ENCODE results near the gene CLSTN3.

Gene CLSTN3

GRCh38 chr12:7129872-7130691 lies at the start of gene CLSTN3:
TSS of gene CLSTN3 (plus strand) at chr12:7130371. CDS start at chr12:7130649, 278 bp downstream.
- Histone ChIP-seq H3K4me1 (ENCODE audit: control insufficient read depth, insufficient read depth, low read length) (peaks cover 6% of the 10 kb centered on the region), H3K36me3 (ENCODE audit: control insufficient read depth, insufficient read depth, low read length) (no peaks in the 10 kb centered on the region), H3K9ac (ENCODE audit: low read length) (peak within 1 kb of the TSS; percentile 82), H3K27me3 (ENCODE audit: control insufficient read depth, insufficient read depth, low read length) (no peaks in the 10 kb centered on the region), H3K27ac (ENCODE audit: low read depth, low read length) (no peak within 1 kb of the TSS), H3K4me3 (ENCODE audit: low read length) (peak within 1 kb of the TSS; percentile 78)

GRCh38 chr12:7081037-7081436 lies 49.1 kb upstream of the CLSTN3 start:
- Histone ChIP-seq H3K27ac (ENCODE audit: low read depth, low read length) (no peak overlapping the region), H3K27me3 (ENCODE audit: control insufficient read depth, insufficient read depth, low read length) (no peaks in the 10 kb centered on the region), H3K9ac (ENCODE audit: low read length) (no peak overlapping the region)

GRCh38 chr12:7083125-7083524 lies 47.0 kb upstream of the CLSTN3 start:
- Histone ChIP-seq H3K27ac (ENCODE audit: low read depth, low read length) (no peak overlapping the region), H3K4me3 (ENCODE audit: low read length) (no peak overlapping the region), H3K4me1 (ENCODE audit: control insufficient read depth, insufficient read depth, low read length) (no peaks in the 10 kb centered on the region), H3K36me3 (ENCODE audit: control insufficient read depth, insufficient read depth, low read length) (peaks cover 18% of the 10 kb centered on the region), H3K27me3 (ENCODE audit: control insufficient read depth, insufficient read depth, low read length) (no peaks in the 10 kb centered on the region), H3K9ac (ENCODE audit: low read length) (no peak overlapping the region)

More at GRCh38 chr12:7081037-7081436, 49.1 kb upstream of the CLSTN3 start:
- no peak overlapping the region for H3K4me3 ChIP-seq (ENCODE audit: low read length)
- H3K4me1 ChIP-seq (ENCODE audit: control insufficient read depth, insufficient read depth, low read length), result no peaks in the 10 kb centered on the region
- peaks cover 15% of the 10 kb centered on the region for H3K36me3 ChIP-seq (ENCODE audit: control insufficient read depth, insufficient read depth, low read length)

- Histone ChIP-seq H3K9ac (ENCODE audit: low read length) (no peak overlapping the region), H3K36me3 (ENCODE audit: control insufficient read depth, insufficient read depth, low read length) (peaks cover 13% of the 10 kb centered on the region), H3K4me3 (ENCODE audit: low read length) (no peak overlapping the region), H3K27me3 (ENCODE audit: control insufficient read depth, insufficient read depth, low read length) (no peaks in the 10 kb centered on the region), H3K4me1 (ENCODE audit: control insufficient read depth, insufficient read depth, low read length) (peaks cover 11% of the 10 kb centered on the region), H3K27ac (ENCODE audit: low read depth, low read length) (no peak overlapping the region)
These were observed 40.8 kb upstream of the CLSTN3 start for GRCh38 chr12:7089196-7089871.

- H3K9ac ChIP-seq (ENCODE audit: low read length), result no peak overlapping the region
- H3K4me3 ChIP-seq (ENCODE audit: low read length), result peak overlapping the region; percentile 58
- no peaks in the 10 kb centered on the region for H3K27me3 ChIP-seq (ENCODE audit: control insufficient read depth, insufficient read depth, low read length)
- peaks cover 9% of the 10 kb centered on the region for H3K36me3 ChIP-seq (ENCODE audit: control insufficient read depth, insufficient read depth, low read length)
- H3K27ac ChIP-seq (ENCODE audit: low read depth, low read length), result peak overlapping the region; percentile 6
- H3K4me1 ChIP-seq (ENCODE audit: control insufficient read depth, insufficient read depth, low read length), result peaks cover 11% of the 10 kb centered on the region
These were observed 39.8 kb upstream of the CLSTN3 start for GRCh38 chr12:7090222-7090998.

GRCh38 chr12:7091171-7091570 lies 39.0 kb upstream of the CLSTN3 start:
- H3K27ac ChIP-seq (ENCODE audit: low read depth, low read length), result peak overlapping the region; percentile 62
- H3K4me3 ChIP-seq (ENCODE audit: low read length), result peak overlapping the region; percentile 58
- H3K27me3 ChIP-seq (ENCODE audit: control insufficient read depth, insufficient read depth, low read length), result no peaks in the 10 kb centered on the region
- H3K4me1 ChIP-seq (ENCODE audit: control insufficient read depth, insufficient read depth, low read length), result peaks cover 11% of the 10 kb centered on the region
- H3K9ac ChIP-seq (ENCODE audit: low read length), result no peak overlapping the region
- peaks cover 2% of the 10 kb centered on the region for H3K36me3 ChIP-seq (ENCODE audit: control insufficient read depth, insufficient read depth, low read length)

GRCh38 chr12:7091660-7092228 lies 38.4 kb upstream of the CLSTN3 start:
- Histone ChIP-seq H3K36me3 (ENCODE audit: control insufficient read depth, insufficient read depth, low read length) (no peaks in the 10 kb centered on the region), H3K27me3 (ENCODE audit: control insufficient read depth, insufficient read depth, low read length) (no peaks in the 10 kb centered on the region), H3K27ac (ENCODE audit: low read depth, low read length) (peak overlapping the region; percentile 62), H3K9ac (ENCODE audit: low read length) (peak overlapping the region; percentile 16), H3K4me1 (ENCODE audit: control insufficient read depth, insufficient read depth, low read length) (peaks cover 11% of the 10 kb centered on the region), H3K4me3 (ENCODE audit: low read length) (peak overlapping the region; percentile 58)

- Histone ChIP-seq H3K9ac (ENCODE audit: low read length) (peak within 1 kb of the TSS; percentile 16), H3K27me3 (ENCODE audit: control insufficient read depth, insufficient read depth, low read length) (no peaks in the 10 kb centered on the region), H3K36me3 (ENCODE audit: control insufficient read depth, insufficient read depth, low read length) (no peaks in the 10 kb centered on the region), H3K27ac (ENCODE audit: low read depth, low read length) (peak within 1 kb of the TSS; percentile 71), H3K4me3 (ENCODE audit: low read length) (peak within 1 kb of the TSS; percentile 58), H3K4me1 (ENCODE audit: control insufficient read depth, insufficient read depth, low read length) (peaks cover 11% of the 10 kb centered on the region)
These were observed 37.8 kb upstream of the CLSTN3 start, which contains the start of gene C1R for GRCh38 chr12:7092229-7092985. TSS of gene C1R (minus strand) at chr12:7092445. CDS start at chr12:7092388, 57 bp downstream.

- Histone ChIP-seq H3K4me1 (ENCODE audit: control insufficient read depth, insufficient read depth, low read length) (peaks cover 11% of the 10 kb centered on the region), H3K27ac (ENCODE audit: low read depth, low read length) (peak overlapping the region; percentile 71), H3K4me3 (ENCODE audit: low read length) (no peak overlapping the region), H3K9ac (ENCODE audit: low read length) (no peak overlapping the region), H3K36me3 (ENCODE audit: control insufficient read depth, insufficient read depth, low read length) (no peaks in the 10 kb centered on the region), H3K27me3 (ENCODE audit: control insufficient read depth, insufficient read depth, low read length) (no peaks in the 10 kb centered on the region)
These were observed 37.1 kb upstream of the CLSTN3 start for GRCh38 chr12:7092986-7093460.

- Histone ChIP-seq H3K27ac (ENCODE audit: low read depth, low read length) (no peak overlapping the region), H3K36me3 (ENCODE audit: control insufficient read depth, insufficient read depth, low read length) (no peaks in the 10 kb centered on the region), H3K4me1 (ENCODE audit: control insufficient read depth, insufficient read depth, low read length) (peaks cover 11% of the 10 kb centered on the region), H3K9ac (ENCODE audit: low read length) (no peak overlapping the region), H3K27me3 (ENCODE audit: control insufficient read depth, insufficient read depth, low read length) (no peaks in the 10 kb centered on the region), H3K4me3 (ENCODE audit: low read length) (no peak overlapping the region)
These were observed 36.7 kb upstream of the CLSTN3 start for GRCh38 chr12:7093486-7093885.

- H3K9ac ChIP-seq (ENCODE audit: low read length), result no peak overlapping the region
- H3K36me3 ChIP-seq (ENCODE audit: control insufficient read depth, insufficient read depth, low read length), result no peaks in the 10 kb centered on the region
- H3K27ac ChIP-seq (ENCODE audit: low read depth, low read length), result no peak overlapping the region
- no peak overlapping the region for H3K4me3 ChIP-seq (ENCODE audit: low read length)
- no peaks in the 10 kb centered on the region for H3K27me3 ChIP-seq (ENCODE audit: control insufficient read depth, insufficient read depth, low read length)
- H3K4me1 ChIP-seq (ENCODE audit: control insufficient read depth, insufficient read depth, low read length), result peaks cover 11% of the 10 kb centered on the region
These were observed 36.3 kb upstream of the CLSTN3 start for GRCh38 chr12:7093892-7094291.
